Measurements from ENCODE around the gene LASP1NB.

The LASP1NB gene

GRCh38 chr17:38920374-38921291 lies 4.8 kb upstream of the LASP1NB start (continued):
- TF ChIP-seq MAZ (IDR thresholded peaks at IDR 0.05; ENCODE audit: borderline replicate concordance, low read depth, low read length), result no peak

GRCh38 chr17:38921756-38922411 lies 3.5 kb upstream of the LASP1NB start:
- Histone ChIP-seq H4K20me1 (ENCODE audit: insufficient read depth, low read length) (peaks cover 35% of the 10 kb centered on the region), H3K23ac (ENCODE audit: low read depth, low read length) (0 out of 2 replicates have a peak overlapping the region, but pooled peaks have one; percentile 53), H4K5ac (ENCODE audit: low read depth, low read length) (no peak overlapping the region), H3K9me1 (ENCODE audit: insufficient read depth, low read length) (peaks cover 9% of the 10 kb centered on the region), H3K27ac (ENCODE audit: insufficient read depth, low read length) (peak overlapping the region; percentile 4; the same call in 1 of the 2 replicates), H3K27me3 (ENCODE audit: control insufficient read depth, insufficient read depth, low read length) (no peaks in the 10 kb centered on the region), H2BK120ac (ENCODE audit: low read depth, low read length) (no peak overlapping the region), H3K9me3 (ENCODE audit: control insufficient read depth, insufficient read depth, low read length) (no peaks in the 10 kb centered on the region), H3K56ac (ENCODE audit: extremely low read depth, insufficient read depth, low read length) (no peak overlapping the region), H2AFZ (replicated peaks; ENCODE audit: low read length, poor library complexity) (no peak overlapping the region), H2AK9ac (replicated peaks; ENCODE audit: low read depth, low read length, poor library complexity) (peak overlapping the region; percentile 20), H2BK20ac (ENCODE audit: low read depth, low read length) (no peak overlapping the region), H3K4ac (ENCODE audit: low read depth, low read length) (peak overlapping the region; percentile 2; the same call in 1 of the 2 replicates), H4K8ac (ENCODE audit: low read depth in 2 of 2, low read length in 2 of 2) (peak overlapping the region in 1 of 2 experiments; percentile 22; a peak in 1 of 4 replicates), H3K14ac (replicated peaks; ENCODE audit: low read depth, low read length) (0 out of 2 replicates have a peak overlapping the region, but pooled peaks have one; percentile 0), H3K18ac (ENCODE audit: low read depth, low read length) (no peak overlapping the region), H2BK15ac (ENCODE audit: low read depth, low read length) (no peak overlapping the region), H3K4me1 (ENCODE audit: control insufficient read depth, insufficient read depth, low read length) (peaks cover 19% of the 10 kb centered on the region), H2BK5ac (ENCODE audit: low read depth, low read length, poor library complexity, severe bottlenecking) (peak overlapping the region; percentile 72), H4K91ac (ENCODE audit: insufficient read depth, low read depth, low read length) (no peak overlapping the region), H3K36me3 (ENCODE audit: control insufficient read depth, insufficient read depth, low read length) (peaks cover 40% of the 10 kb centered on the region), H2AK5ac (ENCODE audit: low read depth, low read length) (peak overlapping the region; percentile 21), H3K79me1 (ENCODE audit: low read depth in 1 of 2, low read length in 2 of 2) (peaks cover 14 to 67% of the 10 kb centered on the region in 2 experiments; a peak in 2 of 4 replicates), H3K9ac (ENCODE audit: low read depth, low read length) (no peak overlapping the region), H3K4me2 (ENCODE audit: low read depth, low read length) (no peak overlapping the region), H3K4me3 (ENCODE audit: insufficient read depth, low read depth, low read length) (no peak overlapping the region)
- ChIA-PET POLR2A (ENCODE audit: unreplicated experiment) (no interaction called here), CTCF (interaction anchor here (1.4 kb wide), 1 partner anchor 61 kb away, joined by 5 read pairs; no protein-coding TSS in a partner anchor)
- ATAC-seq (ENCODE audit: low read depth), result no peak
- in situ Hi-C loops (cut with MboI; ENCODE audit: low sequenced_read_pairs) (no loop called here), dilution Hi-C loops (cut with HindIII; ENCODE audit: low sequenced_read_pairs, unreplicated experiment) (no loop called here), intact Hi-C loops (cut with micrococcal nuclease) (no loop called here)
- no peak for DNase-seq
- 80% methylated on average over 3 of the region's 13 CpGs; no CpG with 5 or more reads in 1 of the 2 experiments for WGBS, 2 experiments (ENCODE audit: extremely low coverage in 2 of 2, insufficient read length in 1 of 2)
- no TSS peak for BruUV-seq (replicated peaks)
- TF ChIP-seq MAZ (IDR thresholded peaks at IDR 0.05; ENCODE audit: borderline replicate concordance, low read depth, low read length) (no peak), CEBPB (IDR thresholded peaks at IDR 0.05; ENCODE audit: low read depth, low read length) (no peak), NFE2L2 (IDR thresholded peaks at IDR 0.05; ENCODE audit: low read depth, low read length) (no peak), RCOR1 (IDR thresholded peaks at IDR 0.05; ENCODE audit: insufficient replicate concordance, low read length) (no peak), CHD1 (IDR thresholded peaks at IDR 0.05; ENCODE audit: low read depth, low read length) (no peak), POLR2A (IDR thresholded peaks at IDR 0.05; ENCODE audit: low read depth, low read length) (no peak), ELK1 (IDR thresholded peaks at IDR 0.05; ENCODE audit: borderline replicate concordance, low read depth, low read length) (no peak), RAD21 (IDR thresholded peaks at IDR 0.05; ENCODE audit: low read length) (no peak), MXI1 (IDR thresholded peaks at IDR 0.05; ENCODE audit: borderline replicate concordance, low read depth, low read length) (no peak)
- TF ChIP-seq, protein P1, sequence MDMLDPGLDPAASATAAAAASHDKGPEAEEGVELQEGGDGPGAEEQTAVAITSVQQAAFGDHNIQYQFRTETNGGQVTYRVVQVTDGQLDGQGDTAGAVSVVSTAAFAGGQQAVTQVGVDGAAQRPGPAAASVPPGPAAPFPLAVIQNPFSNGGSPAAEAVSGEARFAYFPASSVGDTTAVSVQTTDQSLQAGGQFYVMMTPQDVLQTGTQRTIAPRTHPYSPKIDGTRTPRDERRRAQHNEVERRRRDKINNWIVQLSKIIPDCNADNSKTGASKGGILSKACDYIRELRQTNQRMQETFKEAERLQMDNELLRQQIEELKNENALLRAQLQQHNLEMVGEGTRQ (IDR thresholded peaks at IDR 0.05; ENCODE audit: low read depth, low read length), result no peak

Data from IMR-90 (cell line).